SU-DHL-6 (cell line): ENCODE results near the gene DCAF4L1.

Source experiments
- H2AFZ ChIP-seq: fragments of 200-600 bp; sonication (generic); 2 replicates; pipeline ENCODE4 v1.6.1; 2014; ENCODE audit warnings: low read depth, mild to moderate bottlenecking, moderate library complexity, mixed read lengths, antibody characterized with exemption, low read length; ENCODE audit not compliant: severe bottlenecking
- H3F3A ChIP-seq: fragments of 200-600 bp; shearing (Covaris generic); 2 replicates; pipeline ENCODE4 v1.6.0; 2016; ENCODE audit warnings: antibody characterized with exemption, mild to moderate bottlenecking; ENCODE audit not compliant: insufficient read depth
- H3K27ac ChIP-seq: fragments of 200-600 bp; sonication (generic); 2 replicates; pipeline ENCODE4 v1.5.1; 2016; ENCODE audit warnings: low read depth, mild to moderate bottlenecking, low read length, moderate library complexity, mixed read lengths
- H3K27me3 ChIP-seq: fragments of 200-600 bp; sonication (generic), shearing (Covaris generic); 2 replicates; pipeline ENCODE4 v1.6.0; 2014; ENCODE audit warnings: mild to moderate bottlenecking, low read length
- H3K36me3 ChIP-seq: fragments of 200-600 bp; sonication (generic); 2 replicates; pipeline ENCODE4 v1.6.1; 2014; ENCODE audit warnings: mild to moderate bottlenecking, low read length, mixed read lengths
- H3K4me2 ChIP-seq: fragments of 300-600, 200-600 bp; shearing (Covaris generic), sonication (generic); 2 replicates; pipeline ENCODE4 v1.6.0; 2014; ENCODE audit warnings: low read length, low read depth, mild to moderate bottlenecking; ENCODE audit not compliant: poor library complexity, severe bottlenecking
- H3K4me3 ChIP-seq: fragments of 200-600 bp; sonication (generic); 2 replicates; pipeline ENCODE4 v1.5.1; 2014; ENCODE audit warnings: antibody characterized with exemption, low read length, mild to moderate bottlenecking, mixed read lengths; ENCODE audit not compliant: insufficient read depth, poor library complexity, severe bottlenecking
- H3K79me2 ChIP-seq: fragments of 200-600 bp; sonication (generic); 2 replicates; pipeline ENCODE4 v1.6.1; 2014; ENCODE audit warnings: mild to moderate bottlenecking, low read length, moderate library complexity; ENCODE audit not compliant: insufficient read depth
- H3K9ac ChIP-seq: fragments of 200-600 bp; sonication (generic); 2 replicates; pipeline ENCODE4 v1.7.0; 2014; ENCODE audit warnings: mild to moderate bottlenecking, low read length
- H3K9me2 ChIP-seq: fragments of 200-600 bp; sonication (generic); replicated peaks from 2 replicates; pipeline ENCODE4 v1.6.1; 2014; ENCODE audit warnings: low read length; ENCODE audit not compliant: insufficient read depth
- H3K9me3 ChIP-seq: fragments of 200-600 bp; sonication (generic); 2 replicates; pipeline ENCODE4 v1.6.1; 2014; ENCODE audit warnings: low read length, mixed read lengths; ENCODE audit not compliant: insufficient read depth
- H4K20me1 ChIP-seq: fragments of 200-600 bp; sonication (generic); 2 replicates; pipeline ENCODE4 v1.6.1; 2014; ENCODE audit warnings: low read depth, mild to moderate bottlenecking, antibody characterized with exemption, low read length, moderate library complexity, mixed read lengths
- CTCF ChIP-seq: fragments of 200-600 bp; sonication (generic); IDR thresholded peaks from one replicate; pipeline ENCODE4 v1.5.1; 2017; ENCODE audit warnings: antibody characterized with exemption, mild to moderate bottlenecking, low read length, moderate library complexity; ENCODE audit not compliant: insufficient read depth, poor library complexity, severe bottlenecking
- EZH2phosphoT487 ChIP-seq: fragments of 200-600 bp; sonication (generic), shearing (Covaris generic); conservative IDR thresholded peaks from 2 replicates; pipeline ENCODE4 v1.6.1; 2018; ENCODE audit warnings: mild to moderate bottlenecking, antibody characterized with exemption, low read length, moderate library complexity, mixed read lengths

DCAF4L1 gene

GRCh38 chr4:42015438-42015837, 33.9 kb downstream of the DCAF4L1 start:
- H3K9me3 ChIP-seq, result no peaks in the 10 kb centered on the region
- H3K79me2 ChIP-seq, result peaks cover 13% of the 10 kb centered on the region
- H3K9ac ChIP-seq, result no peak overlapping the region
- H3K27ac ChIP-seq, result no peak overlapping the region
- peaks cover 6% of the 10 kb centered on the region; the same call in 1 of the 2 replicates for H3K36me3 ChIP-seq
- H3K4me2 ChIP-seq, result no peak overlapping the region
- no peaks in the 10 kb centered on the region for H3K27me3 ChIP-seq
- H3F3A ChIP-seq, result no peaks in the 10 kb centered on the region
- peaks cover 7% of the 10 kb centered on the region; the same call in 1 of the 2 replicates for H4K20me1 ChIP-seq
- TF ChIP-seq CTCF (no peak), EZH2phosphoT487 (no peak)
- no peak overlapping the region for H3K4me3 ChIP-seq
- no peak overlapping the region for H2AFZ ChIP-seq
- H3K9me2 ChIP-seq, result no peaks in the 10 kb centered on the region

GRCh38 chr4:42018451-42018850, 36.9 kb downstream of the DCAF4L1 start:
- Histone ChIP-seq H3K9ac (no peak overlapping the region), H3K36me3 (peaks cover 27% of the 10 kb centered on the region), H3K4me3 (no peak overlapping the region), H2AFZ (no peak overlapping the region), H3K27ac (no peak overlapping the region), H3K9me2 (no peaks in the 10 kb centered on the region), H3K27me3 (no peaks in the 10 kb centered on the region), H3F3A (no peaks in the 10 kb centered on the region), H3K79me2 (peaks cover 13% of the 10 kb centered on the region), H3K9me3 (no peaks in the 10 kb centered on the region), H3K4me2 (no peak overlapping the region), H4K20me1 (peaks cover 7% of the 10 kb centered on the region; the same call in 1 of the 2 replicates)
- no peak for TF ChIP-seq CTCF
- no peak for TF ChIP-seq EZH2phosphoT487
